OCI-LY1 (cell line): ENCODE results near the gene NCEH1.
"Not testable (repeated sequence)": the region's sequence is repeated elsewhere in the genome, so short reads cannot be mapped to it uniquely, and the experiment has no call there.

Source experiments
- H2AFZ ChIP-seq: fragments of 200-600 bp; sonication (generic), shearing (Covaris generic); 2 replicates; pipeline ENCODE4 v1.6.0; 2014; ENCODE audit warnings: antibody characterized with exemption, mild to moderate bottlenecking, low read length
- H3F3A ChIP-seq: fragments of 200-600 bp; sonication (generic), shearing (Covaris generic); 2 replicates; pipeline ENCODE4 v1.6.0; 2014; ENCODE audit warnings: mild to moderate bottlenecking, antibody characterized with exemption, low read length, moderate library complexity; ENCODE audit not compliant: insufficient read depth
- H3K27ac ChIP-seq: fragments of 200-600 bp; sonication (generic); 2 replicates; pipeline ENCODE4 v1.5.1; 2014; ENCODE audit warnings: low read length, mixed run types, mild to moderate bottlenecking, low read depth; ENCODE audit not compliant: poor library complexity, severe bottlenecking
- H3K27me3 ChIP-seq: fragments of 200-600 bp; sonication (generic); 2 replicates; pipeline ENCODE4 v1.6.0; 2014; ENCODE audit warnings: antibody characterized with exemption, mild to moderate bottlenecking, low read length, moderate library complexity; ENCODE audit not compliant: insufficient read depth
- H3K36me3 ChIP-seq: fragments of 200-600 bp; sonication (generic); 2 replicates; pipeline ENCODE4 v1.6.1; 2014; ENCODE audit warnings: mild to moderate bottlenecking, antibody characterized with exemption, low read length, moderate library complexity, mixed read lengths; ENCODE audit not compliant: insufficient read depth
- H3K4me1 ChIP-seq: fragments of 200-600 bp; sonication (generic); 2 replicates; pipeline ENCODE4 v1.5.1; 2014; ENCODE audit warnings: mild to moderate bottlenecking, low read length, moderate library complexity; ENCODE audit not compliant: insufficient read depth, severe bottlenecking
- H3K4me2 ChIP-seq: fragments of 200-600 bp; sonication (generic), shearing (Covaris generic); 2 replicates; pipeline ENCODE4 v1.6.1; 2014; ENCODE audit warnings: low read length
- H3K4me3 ChIP-seq: fragments of 200-600 bp; sonication (generic); 2 replicates; pipeline ENCODE4 v1.5.1; 2014; ENCODE audit warnings: low read length, low read depth, mild to moderate bottlenecking, mixed read lengths; ENCODE audit not compliant: poor library complexity, severe bottlenecking
- H3K79me2 ChIP-seq: fragments of 200-600 bp; shearing (Covaris generic); 2 replicates; pipeline ENCODE4 v1.6.1; 2016; ENCODE audit warnings: mixed run types, low read length, mixed read lengths; ENCODE audit not compliant: insufficient read depth
- H3K9ac ChIP-seq: fragments of 200-600 bp; sonication (generic), shearing (Covaris generic); 2 replicates; pipeline ENCODE4 v1.6.1; 2014; ENCODE audit warnings: mild to moderate bottlenecking, low read length, mixed read lengths
- H3K9me2 ChIP-seq: fragments of 200-600 bp; sonication (generic), shearing (Covaris generic); 2 replicates; pipeline ENCODE4 v1.6.1; 2014; ENCODE audit warnings: low read depth, mild to moderate bottlenecking, low read length, mixed read lengths
- H3K9me3 ChIP-seq: fragments of 200-600 bp; shearing (Covaris generic); 2 replicates; pipeline ENCODE4 v1.6.1; 2014; ENCODE audit warnings: low read length, mixed read lengths
- H4K20me1 ChIP-seq: fragments of 200-600 bp; sonication (generic), shearing (Covaris generic); 2 replicates; pipeline ENCODE4 v1.6.0; 2016; ENCODE audit warnings: mild to moderate bottlenecking, low read length; ENCODE audit not compliant: insufficient read depth
- EZH2 ChIP-seq: fragments of 200-600 bp; sonication (generic), shearing (Covaris generic); IDR thresholded peaks from 2 replicates; pipeline ENCODE4 v1.8.0; 2017; ENCODE audit warnings: borderline replicate concordance, mixed run types, mild to moderate bottlenecking, antibody characterized with exemption, low read length, moderate library complexity, mixed read lengths
- TF ChIP-seq, protein P1 (sequence below): fragments of 200-600 bp; sonication (generic), shearing (Covaris generic); IDR thresholded peaks from 2 replicates; pipeline ENCODE4 v1.5.1; 2017; ENCODE audit warnings: mild to moderate bottlenecking, antibody characterized with exemption, low read length, moderate library complexity, mixed read lengths

The NCEH1 gene

DNA sequence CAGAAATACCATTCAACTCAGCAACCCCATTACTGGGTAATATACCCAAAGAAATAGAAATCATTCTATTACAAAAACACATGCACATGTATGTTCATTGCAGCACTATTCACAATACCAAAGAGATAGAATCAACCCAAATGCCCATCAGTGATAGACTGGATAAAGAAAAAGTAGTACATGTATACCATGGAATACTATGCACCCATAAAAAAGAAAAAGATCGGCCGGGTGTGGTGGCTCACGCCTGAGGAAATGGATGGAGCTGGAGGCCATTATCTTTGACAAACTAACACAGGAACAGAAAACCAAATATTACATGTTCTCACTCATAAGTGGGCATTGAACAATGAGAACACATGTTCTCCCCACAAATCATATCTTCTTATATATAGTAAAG lies 112.0 kb downstream of the NCEH1 start:
- H3K9me3 ChIP-seq: no peaks in the 10 kb centered on the region
- H3F3A ChIP-seq: no peaks in the 10 kb centered on the region
- TF ChIP-seq, protein P1, sequence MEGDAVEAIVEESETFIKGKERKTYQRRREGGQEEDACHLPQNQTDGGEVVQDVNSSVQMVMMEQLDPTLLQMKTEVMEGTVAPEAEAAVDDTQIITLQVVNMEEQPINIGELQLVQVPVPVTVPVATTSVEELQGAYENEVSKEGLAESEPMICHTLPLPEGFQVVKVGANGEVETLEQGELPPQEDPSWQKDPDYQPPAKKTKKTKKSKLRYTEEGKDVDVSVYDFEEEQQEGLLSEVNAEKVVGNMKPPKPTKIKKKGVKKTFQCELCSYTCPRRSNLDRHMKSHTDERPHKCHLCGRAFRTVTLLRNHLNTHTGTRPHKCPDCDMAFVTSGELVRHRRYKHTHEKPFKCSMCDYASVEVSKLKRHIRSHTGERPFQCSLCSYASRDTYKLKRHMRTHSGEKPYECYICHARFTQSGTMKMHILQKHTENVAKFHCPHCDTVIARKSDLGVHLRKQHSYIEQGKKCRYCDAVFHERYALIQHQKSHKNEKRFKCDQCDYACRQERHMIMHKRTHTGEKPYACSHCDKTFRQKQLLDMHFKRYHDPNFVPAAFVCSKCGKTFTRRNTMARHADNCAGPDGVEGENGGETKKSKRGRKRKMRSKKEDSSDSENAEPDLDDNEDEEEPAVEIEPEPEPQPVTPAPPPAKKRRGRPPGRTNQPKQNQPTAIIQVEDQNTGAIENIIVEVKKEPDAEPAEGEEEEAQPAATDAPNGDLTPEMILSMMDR: no peak
- TF ChIP-seq EZH2: no peak
- no peak overlapping the region for H3K9ac ChIP-seq
- H3K27ac ChIP-seq: no peak overlapping the region
- H3K4me1 ChIP-seq: no peaks in the 10 kb centered on the region
- H4K20me1 ChIP-seq: no peaks in the 10 kb centered on the region
- H3K4me2 ChIP-seq: no peak overlapping the region
- no peaks in the 10 kb centered on the region; the same call in 1 of the 2 replicates for H3K27me3 ChIP-seq
- no peak overlapping the region for H3K4me3 ChIP-seq
- H3K36me3 ChIP-seq: no peaks in the 10 kb centered on the region
- H3K9me2 ChIP-seq: no peaks in the 10 kb centered on the region
- H3K79me2 ChIP-seq: no peaks in the 10 kb centered on the region
- H2AFZ ChIP-seq: no peak overlapping the region

DNA sequence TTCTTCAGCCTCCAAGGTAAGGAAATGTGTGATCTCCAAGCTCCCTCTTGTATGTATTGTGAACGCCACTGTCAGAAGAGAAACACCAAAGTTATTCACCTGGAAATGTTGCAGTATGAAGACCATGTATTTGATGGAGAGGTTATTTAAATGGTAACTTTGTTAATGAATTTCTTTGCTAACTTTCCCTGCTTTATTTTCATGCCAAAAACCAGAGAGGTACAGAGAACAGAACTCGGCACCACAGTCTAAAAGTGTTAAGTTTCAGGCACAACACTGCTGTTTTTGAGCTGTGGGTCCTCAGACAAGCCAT lies 114.5 kb downstream of the NCEH1 start:
- Histone ChIP-seq H2AFZ (no peak overlapping the region), H4K20me1 (no peaks in the 10 kb centered on the region)
- TF ChIP-seq, protein P1: no peak
- TF ChIP-seq EZH2: no peak

DNA sequence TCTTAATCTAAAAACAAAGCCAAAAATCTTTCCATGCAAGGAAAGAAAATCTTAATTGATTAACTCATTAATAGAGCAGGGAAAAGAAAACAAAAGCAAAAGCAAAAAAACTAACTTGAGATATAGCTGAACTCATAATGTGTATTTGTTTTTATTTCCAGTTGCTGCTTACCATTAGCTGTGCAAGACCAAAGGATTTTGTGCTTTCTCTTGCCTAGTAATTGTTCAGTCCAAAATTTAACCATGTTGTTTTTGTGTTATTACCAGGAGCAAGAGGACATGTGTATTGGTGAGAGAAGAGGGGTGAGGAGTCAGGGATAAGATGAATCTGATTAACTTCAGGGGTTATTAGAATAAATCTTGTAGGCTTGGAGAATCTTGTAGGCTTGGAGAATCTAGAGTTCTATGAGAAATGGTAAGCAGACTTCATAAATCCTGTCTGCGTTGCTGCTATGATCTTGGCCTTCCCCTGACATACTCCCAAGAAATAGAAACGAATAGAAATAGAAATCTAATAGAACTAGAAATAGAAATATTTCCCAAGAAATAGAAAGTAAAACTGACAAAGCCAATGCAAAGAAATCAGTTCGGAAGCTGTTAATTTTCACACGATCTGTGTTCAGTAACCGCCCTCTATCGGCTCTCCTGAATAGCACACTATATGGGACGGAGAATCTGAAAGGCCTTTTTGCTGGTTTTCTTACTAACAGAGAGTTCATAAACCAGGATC lies 115.0 kb downstream of the NCEH1 start:
- Histone ChIP-seq H3K27ac (no peak overlapping the region), H3F3A (no peaks in the 10 kb centered on the region), H3K9me3 (no peaks in the 10 kb centered on the region), H3K4me3 (no peak overlapping the region), H3K4me2 (no peak overlapping the region), H3K36me3 (no peaks in the 10 kb centered on the region), H3K4me1 (no peaks in the 10 kb centered on the region), H3K9me2 (no peaks in the 10 kb centered on the region), H3K9ac (no peak overlapping the region), H3K27me3 (no peaks in the 10 kb centered on the region), H4K20me1 (no peaks in the 10 kb centered on the region), H3K79me2 (no peaks in the 10 kb centered on the region), H2AFZ (no peak overlapping the region)
- TF ChIP-seq, protein P1: peak; percentile 89
- no peak for TF ChIP-seq EZH2

More for the DNA sequence above, 114.5 kb downstream of the NCEH1 start:
- Histone ChIP-seq H3K36me3 (no peaks in the 10 kb centered on the region), H3K9me2 (no peaks in the 10 kb centered on the region), H3K27me3 (no peaks in the 10 kb centered on the region), H3K4me3 (no peak overlapping the region), H3F3A (no peaks in the 10 kb centered on the region), H3K4me1 (no peaks in the 10 kb centered on the region), H3K27ac (no peak overlapping the region), H3K9me3 (no peaks in the 10 kb centered on the region), H3K9ac (no peak overlapping the region), H3K79me2 (no peaks in the 10 kb centered on the region), H3K4me2 (no peak overlapping the region)

DNA sequence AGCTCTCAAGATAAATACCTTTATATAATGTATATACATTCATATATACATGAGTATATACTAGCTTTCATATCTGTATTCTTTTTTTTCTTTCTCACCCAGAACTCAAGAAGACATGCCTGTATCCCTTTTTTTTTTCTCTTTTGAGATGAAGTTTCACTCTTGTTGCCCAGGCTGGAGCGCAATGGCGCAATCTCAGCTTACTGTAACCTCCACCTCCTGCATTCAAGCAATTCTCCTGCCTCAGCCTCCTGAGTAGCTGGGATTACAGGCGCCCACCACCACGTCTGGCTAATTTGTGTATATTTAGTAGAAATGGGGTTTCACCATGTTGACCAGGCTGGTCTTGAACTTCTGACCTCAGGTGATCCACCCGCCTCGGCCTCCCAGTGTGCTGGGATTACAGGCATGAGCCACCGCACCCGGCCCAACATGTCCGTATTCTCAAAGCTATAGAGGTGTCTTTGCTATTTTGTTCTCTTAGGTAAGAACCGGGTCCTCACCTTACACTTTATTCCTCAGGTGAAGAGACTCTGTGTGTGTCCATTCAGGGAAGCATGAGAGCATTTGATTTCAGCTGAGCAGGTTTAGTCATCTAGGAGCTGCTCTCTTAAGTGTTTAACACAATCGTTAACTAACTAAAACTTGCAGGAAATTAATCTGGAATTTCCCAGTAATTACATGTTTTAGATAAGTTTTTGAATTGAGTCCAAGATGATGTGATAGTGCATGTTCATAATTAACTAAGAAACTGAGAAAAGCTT lies 115.8 kb downstream of the NCEH1 start:
- not testable (repeated sequence) for H3K9ac ChIP-seq, H3K79me2 ChIP-seq, H3K9me2 ChIP-seq, H4K20me1 ChIP-seq, H3K27ac ChIP-seq, H3K36me3 ChIP-seq, H3K27me3 ChIP-seq, H3K4me1 ChIP-seq, H2AFZ ChIP-seq, H3K4me2 ChIP-seq, H3F3A ChIP-seq, H3K4me3 ChIP-seq, H3K9me3 ChIP-seq
